HG02678 (cell line): ENCODE results near the gene OLFML2B.

Experiments
- ATAC-seq: cut with Tn5 transposase; IDR thresholded peaks from one replicate; pipeline ENCODE4 v1.9.1; 2021; ENCODE audit warnings: mild to moderate bottlenecking, moderate library complexity; ENCODE audit not compliant: unreplicated experiment

The OLFML2B gene

GRCh38 chr1:161981735-161982506 is 41.7 kb downstream of the OLFML2B start:
- no peak for ATAC-seq

DNA sequence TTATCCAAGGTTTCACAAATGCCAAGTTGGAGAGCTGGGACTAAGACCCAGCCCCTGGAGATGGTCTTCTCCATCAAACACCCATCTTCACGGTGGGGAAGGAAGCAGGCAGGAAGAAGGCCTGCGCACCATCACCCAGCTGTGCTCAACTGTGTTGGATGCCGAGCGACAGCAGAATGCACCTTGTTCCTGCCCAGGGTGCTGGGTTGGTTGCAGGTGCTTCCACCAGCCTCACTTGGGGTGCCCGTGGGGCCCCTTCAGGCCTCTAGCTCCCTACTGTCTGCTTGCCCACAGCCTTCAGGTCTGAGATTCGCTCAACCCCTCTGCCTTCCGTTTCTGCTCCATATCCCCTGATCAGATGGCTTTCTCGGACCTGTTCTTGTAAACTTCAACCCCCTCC is 42.5 kb downstream of the OLFML2B start:
- ATAC-seq: no peak

- no peak for ATAC-seq
Observed at GRCh38 chr1:161978011-161978790, 45.5 kb downstream of the OLFML2B start.

GRCh38 chr1:161973924-161974845 is 49.5 kb downstream of the OLFML2B start:
- no peak for ATAC-seq

- no peak for ATAC-seq
Observed at GRCh38 chr1:161972828-161973227, 50.8 kb downstream of the OLFML2B start.

GRCh38 chr1:161970633-161971032 is 53.0 kb downstream of the OLFML2B start:
- no peak for ATAC-seq

DNA sequence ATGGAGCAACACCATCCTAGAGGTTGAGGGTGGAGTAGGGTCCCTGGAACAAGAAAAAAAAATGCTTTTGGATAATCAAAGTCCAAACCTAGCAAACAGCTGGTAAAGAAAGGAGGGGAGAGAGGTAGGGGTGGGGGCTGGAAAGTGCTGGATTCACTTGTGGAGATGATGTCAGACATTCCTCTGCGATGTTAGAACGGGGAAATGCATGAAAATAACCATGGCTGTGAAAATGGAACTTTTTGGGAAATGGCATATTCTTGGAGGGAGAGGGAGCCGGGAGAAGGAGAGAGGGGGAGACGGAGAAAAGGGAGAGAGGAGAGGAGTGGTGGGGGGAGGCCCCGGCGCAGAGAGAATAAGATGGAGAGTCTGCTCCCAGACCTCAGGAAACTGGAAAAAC is 53.6 kb downstream of the OLFML2B start:
- ATAC-seq: no peak

DNA sequence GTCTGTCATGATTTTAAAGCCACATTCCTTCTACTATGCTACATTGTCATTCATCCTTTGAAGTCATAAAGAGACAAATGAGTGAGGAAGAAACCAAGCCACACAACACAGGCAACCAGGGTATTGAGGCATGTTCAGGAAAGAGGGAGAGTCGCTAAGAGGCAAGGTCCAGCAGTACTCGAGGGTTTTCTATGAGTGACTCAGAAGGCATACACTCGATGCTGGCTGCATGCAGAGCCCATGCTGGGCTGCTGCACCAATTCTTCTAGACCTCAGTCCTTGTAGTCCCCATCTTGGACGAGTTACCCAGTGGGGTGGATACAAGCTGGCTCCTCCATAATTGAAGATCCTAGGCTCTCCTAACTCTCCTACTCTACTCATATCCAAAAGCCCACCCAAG is 57.6 kb downstream of the OLFML2B start:
- ATAC-seq: no peak

- peak; percentile 89 for ATAC-seq
Observed at GRCh38 chr1:161962091-161962887, 61.4 kb downstream of the OLFML2B start.

DNA sequence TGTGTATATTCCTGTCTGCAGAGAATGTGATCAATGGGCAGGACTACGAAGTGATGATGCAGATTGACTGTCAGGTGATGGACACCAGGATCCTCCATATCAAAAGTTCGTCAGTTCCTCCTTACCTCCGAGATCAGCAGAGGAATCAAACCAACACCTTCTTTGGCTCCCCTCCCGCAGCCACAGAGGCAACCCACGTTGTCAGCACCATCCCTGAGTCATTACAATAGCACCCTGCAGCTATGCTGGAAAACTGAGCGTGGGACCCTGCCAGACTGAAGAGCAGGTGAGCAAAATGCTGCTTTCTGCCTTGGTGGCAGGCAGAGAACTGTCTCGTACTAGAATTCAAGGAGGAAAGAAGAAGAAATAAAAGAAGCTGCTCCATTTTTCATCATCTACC is 65.2 kb downstream of the OLFML2B start:
- ATAC-seq: no peak

DNA sequence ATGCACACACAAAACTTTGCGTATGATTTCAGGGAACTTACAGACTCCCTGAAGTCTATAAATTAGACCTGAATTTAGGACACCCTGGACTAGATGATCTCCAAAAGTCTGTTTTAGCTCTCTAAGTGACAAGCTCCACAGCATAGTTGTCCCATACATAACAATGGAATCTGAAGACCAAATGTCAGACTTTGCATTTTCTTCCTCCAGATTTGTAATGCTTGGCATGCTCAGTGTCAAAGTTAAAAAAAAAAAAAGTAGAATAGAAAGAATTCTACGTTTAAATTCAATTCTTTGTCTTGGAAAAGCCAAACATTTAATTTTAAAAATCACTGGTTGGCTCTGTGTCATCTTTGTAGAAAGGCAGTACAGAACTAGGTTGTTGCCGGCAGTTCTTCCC is 66.7 kb downstream of the OLFML2B start:
- ATAC-seq: no peak

- no peak for ATAC-seq
Observed at GRCh38 chr1:161956097-161956496, 67.6 kb downstream of the OLFML2B start.

DNA sequence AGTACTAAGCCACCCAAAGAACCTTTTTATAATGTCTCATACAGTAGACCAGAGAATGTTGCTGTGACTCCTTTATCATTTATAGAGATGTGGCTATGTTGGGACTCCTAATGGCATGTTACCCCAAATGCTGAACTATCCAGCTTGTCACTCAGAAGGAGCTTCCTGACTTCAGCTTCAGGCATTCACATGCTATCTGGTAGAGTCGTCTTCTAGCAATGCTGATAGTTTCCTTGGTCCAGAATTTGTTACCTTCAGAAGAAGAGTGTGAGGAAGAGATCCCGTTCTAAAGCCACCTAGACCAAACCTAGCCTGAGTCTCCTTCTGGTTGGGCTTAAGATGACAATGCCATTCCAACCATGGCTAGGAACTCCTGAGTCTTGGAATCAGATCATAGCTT is 68.1 kb downstream of the OLFML2B start:
- no peak for ATAC-seq

DNA sequence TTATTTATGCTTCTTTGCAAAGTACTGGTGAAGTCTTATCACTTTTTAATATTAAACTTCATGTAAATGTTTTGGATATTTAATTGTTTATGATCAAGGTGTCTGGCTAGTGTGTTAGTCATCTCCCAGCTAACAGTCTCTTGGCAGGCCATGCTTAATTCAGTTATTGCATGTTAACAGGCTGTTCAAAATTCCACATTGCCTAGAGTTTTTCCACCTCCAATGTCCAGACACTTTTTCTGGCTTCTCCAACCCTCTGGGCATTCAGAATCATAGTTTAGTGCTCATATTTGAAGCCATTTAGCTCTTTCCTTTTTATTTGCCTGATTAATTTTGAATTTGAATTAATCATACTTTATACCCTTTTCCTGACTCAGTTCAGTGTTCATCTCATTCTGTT is 69.2 kb downstream of the OLFML2B start:
- ATAC-seq: no peak

- ATAC-seq: no peak
Observed at GRCh38 chr1:161954050-161954449, 69.6 kb downstream of the OLFML2B start.

DNA sequence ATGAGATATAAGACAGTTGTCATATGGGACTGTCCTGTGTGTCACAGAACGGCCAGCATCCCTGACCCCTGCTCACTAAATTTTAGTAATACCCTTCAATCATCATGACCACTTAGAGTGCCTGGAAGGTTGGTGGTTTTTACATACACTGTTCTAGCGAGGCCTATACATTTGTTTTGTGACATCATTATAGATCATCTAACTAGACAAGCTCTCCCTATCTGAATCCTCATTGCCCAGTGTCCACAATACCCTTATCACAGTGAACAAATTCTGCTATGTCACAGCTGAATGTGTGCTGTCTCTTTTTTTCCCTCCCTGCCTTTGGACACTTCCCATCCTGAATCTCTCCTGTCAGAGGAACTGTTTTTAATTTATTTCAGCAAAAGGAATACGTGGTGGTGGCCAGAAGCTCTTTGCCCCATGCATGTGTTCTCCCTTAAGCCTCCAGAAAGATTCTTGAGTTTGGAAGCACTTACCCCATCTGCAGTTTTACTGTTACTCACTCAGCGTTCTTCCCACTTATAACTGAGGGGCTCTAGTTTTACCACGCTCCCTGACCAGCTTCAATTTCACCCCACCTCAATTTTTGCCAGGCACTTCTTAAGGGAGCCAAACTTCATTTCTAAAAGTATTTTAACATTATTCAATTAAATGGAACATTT is 70.3 kb downstream of the OLFML2B start:
- no peak for ATAC-seq

DNA sequence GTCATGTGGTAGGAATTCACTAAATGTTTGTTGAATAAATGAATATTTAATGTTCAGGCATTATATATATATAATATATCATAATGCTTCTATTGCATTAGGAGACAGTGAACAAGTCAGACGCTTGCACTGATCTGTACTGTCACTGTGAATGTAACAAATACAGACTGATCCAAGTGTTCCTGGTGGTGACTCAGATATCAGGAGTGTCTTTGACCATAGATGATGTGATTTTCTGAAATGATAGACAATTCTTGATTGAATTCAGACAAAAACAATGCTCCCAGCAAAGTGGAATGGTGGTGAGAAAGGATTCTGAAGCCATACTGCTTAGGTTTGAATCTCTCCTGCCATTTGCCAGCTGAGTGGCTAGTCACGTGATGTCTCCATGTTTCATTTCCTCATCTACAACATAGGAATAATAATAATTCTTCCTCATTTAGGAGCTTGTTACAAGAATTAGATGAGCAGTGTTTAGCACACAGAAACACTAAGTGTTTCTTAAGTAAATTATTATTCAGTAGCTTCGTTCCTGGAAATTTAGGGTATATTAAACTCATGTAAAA is 71.0 kb downstream of the OLFML2B start:
- ATAC-seq: no peak

DNA sequence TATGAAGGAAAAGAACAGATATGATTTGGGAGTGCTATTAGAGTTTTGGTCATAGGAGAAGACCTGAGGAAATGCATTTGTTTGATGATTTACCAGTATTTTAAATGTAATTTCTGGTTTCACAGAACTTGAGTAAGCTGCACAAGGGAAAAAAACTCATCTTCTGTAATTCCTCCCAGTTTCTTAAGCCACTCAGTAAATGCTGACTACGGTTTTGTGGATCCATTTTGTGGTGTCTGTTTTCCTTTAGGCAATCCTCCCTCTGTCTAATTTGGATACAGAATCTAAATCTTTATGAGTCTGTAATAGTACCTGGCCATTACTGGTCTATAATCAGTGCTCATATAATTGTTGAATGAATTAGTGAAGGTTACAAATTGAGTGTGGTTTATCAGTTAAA is 72.0 kb downstream of the OLFML2B start:
- ATAC-seq: no peak

DNA sequence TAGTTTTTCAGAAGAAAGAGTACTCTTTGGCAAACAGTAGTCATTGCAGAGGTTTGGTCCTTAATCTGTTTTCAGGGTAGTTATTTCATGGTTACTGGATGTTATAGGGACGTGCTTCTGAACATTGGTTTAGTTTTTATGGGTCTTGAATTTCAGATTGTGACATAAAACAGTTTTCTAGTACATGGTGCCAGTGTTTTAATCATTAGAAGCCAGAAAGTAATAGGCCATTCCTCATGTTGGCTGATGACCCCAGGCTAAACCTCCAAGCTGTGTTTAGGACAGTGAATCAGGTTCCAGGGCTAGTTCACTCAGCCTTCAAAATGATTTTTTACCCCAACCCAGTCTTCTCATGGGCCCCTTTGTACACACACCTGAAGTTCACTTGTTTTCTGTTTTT is 73.3 kb downstream of the OLFML2B start:
- no peak for ATAC-seq

- no peak for ATAC-seq
Observed at GRCh38 chr1:161949548-161949947, 74.1 kb downstream of the OLFML2B start.
